Measurements from ENCODE around the gene BICRAL. TPM values are rescaled to one million over a fixed set of nuclear protein-coding genes. Genes with fewer than 3 reads are reported as not detected.

BICRAL gene
- total and polyA plus RNA-seq, 9 of the 15 experiments (the other 6 are each of a cell fraction or from before 2014, with no cell fraction given): 1.2 to 11.9 (median 5.6) TPM

DNA sequence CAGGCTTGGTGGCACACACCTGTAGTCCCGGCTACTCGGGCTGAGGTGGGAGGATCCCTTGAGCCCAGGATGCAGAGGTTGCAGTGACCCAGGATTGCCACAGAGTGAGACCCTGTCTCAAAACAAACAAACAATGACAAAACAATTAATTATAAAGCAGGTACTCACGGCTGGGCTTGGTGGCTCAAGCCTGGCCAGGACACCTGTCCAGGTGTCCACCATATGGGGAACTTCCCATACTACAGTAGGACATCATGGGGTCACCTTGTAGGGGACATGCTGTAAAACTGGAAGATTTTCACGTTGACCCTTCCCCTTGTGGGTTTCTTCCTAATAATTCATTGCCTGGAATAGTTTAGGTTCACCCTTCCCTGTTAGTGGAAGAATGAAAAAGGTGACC is 66.8 kb downstream of the BICRAL start:
- no peak overlapping the region for H3K4me3 ChIP-seq
- no peaks in the 10 kb centered on the region for H3K9me1 ChIP-seq (ENCODE audit: control insufficient read depth, insufficient read depth, low read length)
- ATAC-seq: no peak
- TF ChIP-seq, protein P1, sequence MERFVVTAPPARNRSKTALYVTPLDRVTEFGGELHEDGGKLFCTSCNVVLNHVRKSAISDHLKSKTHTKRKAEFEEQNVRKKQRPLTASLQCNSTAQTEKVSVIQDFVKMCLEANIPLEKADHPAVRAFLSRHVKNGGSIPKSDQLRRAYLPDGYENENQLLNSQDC (CRISPR knock-in tag; IDR thresholded peaks at IDR 0.05): no peak
- TF ChIP-seq RBM25 (IDR thresholded peaks at IDR 0.05; ENCODE audit: low read depth, low read length, severe bottlenecking): no peak
- TF ChIP-seq HNRNPL (IDR thresholded peaks at IDR 0.05; ENCODE audit: low read depth, low read length): no peak
- no peak for TF ChIP-seq HSF4 (CRISPR knock-in tag; IDR thresholded peaks at IDR 0.05; ENCODE audit: borderline replicate concordance)
- TF ChIP-seq ESRRB (CRISPR knock-in tag; IDR thresholded peaks at IDR 0.05; ENCODE audit: borderline replicate concordance): no peak
- TF ChIP-seq CBFA2T3 (IDR thresholded peaks at IDR 0.05): no peak
- TF ChIP-seq, protein P2, sequence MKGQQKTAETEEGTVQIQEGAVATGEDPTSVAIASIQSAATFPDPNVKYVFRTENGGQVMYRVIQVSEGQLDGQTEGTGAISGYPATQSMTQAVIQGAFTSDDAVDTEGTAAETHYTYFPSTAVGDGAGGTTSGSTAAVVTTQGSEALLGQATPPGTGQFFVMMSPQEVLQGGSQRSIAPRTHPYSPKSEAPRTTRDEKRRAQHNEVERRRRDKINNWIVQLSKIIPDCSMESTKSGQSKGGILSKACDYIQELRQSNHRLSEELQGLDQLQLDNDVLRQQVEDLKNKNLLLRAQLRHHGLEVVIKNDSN (CRISPR knock-in tag; IDR thresholded peaks at IDR 0.05): no peak
- TF ChIP-seq CBX3 (IDR thresholded peaks at IDR 0.05; ENCODE audit: borderline replicate concordance in 1 of 2, low read length in 2 of 2): no peak
- no peak for TF ChIP-seq ZNF551 (CRISPR knock-in tag; IDR thresholded peaks at IDR 0.05)
- TF ChIP-seq, protein P3, sequence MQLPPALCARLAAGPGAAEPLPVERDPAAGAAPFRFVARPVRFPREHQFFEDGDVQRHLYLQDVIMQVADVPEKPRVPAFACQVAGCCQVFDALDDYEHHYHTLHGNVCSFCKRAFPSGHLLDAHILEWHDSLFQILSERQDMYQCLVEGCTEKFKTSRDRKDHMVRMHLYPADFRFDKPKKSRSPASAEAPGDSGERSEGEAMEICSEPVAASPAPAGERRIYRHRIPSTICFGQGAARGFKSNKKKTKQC (CRISPR knock-in tag; IDR thresholded peaks at IDR 0.05): no peak
- TF ChIP-seq PTTG1 (tag; IDR thresholded peaks at IDR 0.05; ENCODE audit: low read depth): no peak
- TF ChIP-seq HMG20B (CRISPR knock-in tag; IDR thresholded peaks at IDR 0.05): no peak
- TF ChIP-seq SNIP1 (IDR thresholded peaks at IDR 0.05; ENCODE audit: low read depth): no peak
- no peak for TF ChIP-seq COPS2 (conservative IDR thresholded peaks at IDR 0.05)
- H3K36me3 ChIP-seq (ENCODE audit: control insufficient read depth, insufficient read depth, low read length): peaks cover 22% of the 10 kb centered on the region; the same call in 2 of the 3 replicates
- POLR2A ChIA-PET: interaction anchor here (0.6 to 3.9 kb wide), 2 partner anchors 12 to 29 kb away, joined by 3 to 11 read pairs; no protein-coding TSS in a partner anchor
- no peak overlapping the region for H3K9ac ChIP-seq (ENCODE audit: insufficient read depth in 1 of 2, low read depth in 2 of 2, low read length in 2 of 2)
- no peaks in the 10 kb centered on the region for H3K4me1 ChIP-seq (replicated peaks in 1 of 2; ENCODE audit: control insufficient read depth in 2 of 2, insufficient read depth in 2 of 2, low read length in 2 of 2)
- intact Hi-C loops (cut with micrococcal nuclease): no loop called here
- WGBS (ENCODE audit: insufficient coverage, low coverage, missing lambda C conversion rate): 54% methylated on average over 4 of the region's 4 CpGs
- no peak overlapping the region for H3K27ac ChIP-seq (ENCODE audit: extremely low read depth, low read depth, low read length)
- BruUV-seq (replicated peaks): no TSS peak
- DNase-seq (ENCODE audit: extremely low read depth in 1 of 4, low spot score in 3 of 4): no peak
- no peak overlapping the region for H3K4me2 ChIP-seq (ENCODE audit: insufficient read depth, low read length)
- no peaks in the 10 kb centered on the region for H4K20me1 ChIP-seq (replicated peaks; ENCODE audit: control insufficient read depth, insufficient read depth, low read length)
- H2AFZ ChIP-seq (ENCODE audit: low read depth, low read length): no peak overlapping the region
- no peak for FAIRE-seq
- H3K27me3 ChIP-seq (ENCODE audit: control insufficient read depth in 2 of 2, insufficient read depth in 2 of 2, low read length in 2 of 2): no peaks in the 10 kb centered on the region
- H3K79me2 ChIP-seq (ENCODE audit: control insufficient read depth, insufficient read depth, low read length): no peaks in the 10 kb centered on the region
- in situ Hi-C loops (cut with MboI): no loop called here
- CTCF ChIA-PET (ENCODE audit: low intra/inter-chr PET ratio): no interaction called here
- H3K9me3 ChIP-seq (replicated peaks; ENCODE audit: control insufficient read depth, insufficient read depth, low read depth, low read length): no peaks in the 10 kb centered on the region

Data from K562 (cell line).